Measurements from ENCODE around the gene ADGRG2. TPM values are rescaled to one million over a fixed set of nuclear protein-coding genes. Genes with fewer than 3 reads are reported as not detected.

Gene ADGRG2
- total RNA-seq, 1 experiment from 2014 or later = 8.2 TPM

GRCh38 chrX:18966624-18967023 lies 155.6 kb downstream of the ADGRG2 start (continued):
- TF ChIP-seq ARID4B (CRISPR knock-in tag; IDR thresholded peaks at IDR 0.05; ENCODE audit: borderline replicate concordance) = no peak

DNA sequence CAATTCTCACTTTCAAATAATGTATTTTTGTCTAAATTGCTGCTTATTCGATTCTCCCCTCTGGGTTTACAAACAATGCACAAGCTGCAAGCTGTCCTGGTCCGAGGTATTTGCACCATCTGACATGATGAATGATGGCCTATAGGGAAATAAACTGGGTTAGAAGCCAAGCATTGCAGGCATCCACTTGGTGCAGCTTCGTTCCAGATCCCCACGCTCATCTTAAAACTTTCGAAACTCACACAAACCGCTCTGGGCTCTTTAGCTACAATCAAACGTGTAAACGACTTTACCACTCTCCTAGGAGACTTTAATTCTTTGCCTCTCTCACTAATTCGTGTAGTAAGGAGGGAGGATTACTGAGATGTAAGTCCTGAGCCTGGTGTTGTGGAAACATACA lies 157.4 kb downstream of the ADGRG2 start:
- H3K9me3 Mint-ChIP-seq = no peaks in the 10 kb centered on the region
- peaks cover 17% of the 10 kb centered on the region for H3K4me1 Mint-ChIP-seq
- H3K4me3 Mint-ChIP-seq = no peak overlapping the region
- TF ChIP-seq, protein P1, sequence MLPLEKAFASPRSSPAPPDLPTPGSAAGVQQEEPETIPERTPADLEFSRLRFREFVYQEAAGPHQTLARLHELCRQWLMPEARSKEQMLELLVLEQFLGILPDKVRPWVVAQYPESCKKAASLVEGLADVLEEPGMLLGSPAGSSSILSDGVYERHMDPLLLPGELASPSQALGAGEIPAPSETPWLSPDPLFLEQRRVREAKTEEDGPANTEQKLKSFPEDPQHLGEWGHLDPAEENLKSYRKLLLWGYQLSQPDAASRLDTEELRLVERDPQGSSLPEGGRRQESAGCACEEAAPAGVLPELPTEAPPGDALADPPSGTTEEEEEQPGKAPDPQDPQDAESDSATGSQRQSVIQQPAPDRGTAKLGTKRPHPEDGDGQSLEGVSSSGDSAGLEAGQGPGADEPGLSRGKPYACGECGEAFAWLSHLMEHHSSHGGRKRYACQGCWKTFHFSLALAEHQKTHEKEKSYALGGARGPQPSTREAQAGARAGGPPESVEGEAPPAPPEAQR (CRISPR knock-in tag; IDR thresholded peaks at IDR 0.05) = no peak
- TF ChIP-seq RORB (CRISPR knock-in tag; IDR thresholded peaks at IDR 0.05) (no peak), CREM (CRISPR knock-in tag; IDR thresholded peaks at IDR 0.05) (no peak), GTF2I (CRISPR knock-in tag; conservative IDR thresholded peaks at IDR 0.05) (no peak), ZNF138 (CRISPR knock-in tag; conservative IDR thresholded peaks at IDR 0.05) (no peak), ARID4B (CRISPR knock-in tag; IDR thresholded peaks at IDR 0.05; ENCODE audit: borderline replicate concordance) (no peak)
- TF ChIP-seq, protein P2, sequence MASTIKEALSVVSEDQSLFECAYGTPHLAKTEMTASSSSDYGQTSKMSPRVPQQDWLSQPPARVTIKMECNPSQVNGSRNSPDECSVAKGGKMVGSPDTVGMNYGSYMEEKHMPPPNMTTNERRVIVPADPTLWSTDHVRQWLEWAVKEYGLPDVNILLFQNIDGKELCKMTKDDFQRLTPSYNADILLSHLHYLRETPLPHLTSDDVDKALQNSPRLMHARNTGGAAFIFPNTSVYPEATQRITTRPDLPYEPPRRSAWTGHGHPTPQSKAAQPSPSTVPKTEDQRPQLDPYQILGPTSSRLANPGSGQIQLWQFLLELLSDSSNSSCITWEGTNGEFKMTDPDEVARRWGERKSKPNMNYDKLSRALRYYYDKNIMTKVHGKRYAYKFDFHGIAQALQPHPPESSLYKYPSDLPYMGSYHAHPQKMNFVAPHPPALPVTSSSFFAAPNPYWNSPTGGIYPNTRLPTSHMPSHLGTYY (CRISPR knock-in tag; IDR thresholded peaks at IDR 0.05) = no peak
- ATAC-seq (no peak), DNase-seq (ENCODE audit: low spot score) (no peak)
- CTCF ChIA-PET = no interaction called here
- H3K27me3 Mint-ChIP-seq (ENCODE audit: low read depth) = no peaks in the 10 kb centered on the region
- POLR2A ChIA-PET = no interaction called here
- H3K36me3 Mint-ChIP-seq = no peaks in the 10 kb centered on the region
- H3K27ac Mint-ChIP-seq = no peak overlapping the region

DNA sequence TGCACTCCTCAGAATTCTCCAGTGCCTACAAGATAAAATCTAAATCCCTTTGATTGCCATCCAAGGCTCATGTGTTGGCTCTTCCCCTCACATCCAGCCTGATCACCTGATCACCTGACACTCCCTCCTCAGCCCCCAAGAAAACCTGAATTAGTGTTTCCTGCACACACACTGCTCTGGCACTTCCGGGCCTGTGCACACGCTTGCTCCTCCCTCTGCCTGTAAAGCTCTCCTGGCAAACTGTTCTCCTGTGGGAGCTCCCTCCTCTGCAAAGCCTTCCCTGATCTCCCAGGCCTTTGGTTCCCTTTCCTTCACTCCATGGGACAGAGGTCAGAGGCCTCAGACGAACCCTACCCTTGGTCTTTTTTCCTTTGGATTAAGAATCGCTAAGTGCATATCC lies 158.2 kb downstream of the ADGRG2 start:
- ChIA-PET POLR2A (no interaction called here), CTCF (no interaction called here)
- Mint-ChIP-seq H3K27me3 (ENCODE audit: low read depth) (no peaks in the 10 kb centered on the region), H3K36me3 (no peaks in the 10 kb centered on the region), H3K9me3 (no peaks in the 10 kb centered on the region), H3K4me3 (no peak overlapping the region), H3K4me1 (peaks cover 17% of the 10 kb centered on the region), H3K27ac (peak overlapping the region; percentile 53; the same call in 1 of the 2 replicates)
- TF ChIP-seq, protein P3, sequence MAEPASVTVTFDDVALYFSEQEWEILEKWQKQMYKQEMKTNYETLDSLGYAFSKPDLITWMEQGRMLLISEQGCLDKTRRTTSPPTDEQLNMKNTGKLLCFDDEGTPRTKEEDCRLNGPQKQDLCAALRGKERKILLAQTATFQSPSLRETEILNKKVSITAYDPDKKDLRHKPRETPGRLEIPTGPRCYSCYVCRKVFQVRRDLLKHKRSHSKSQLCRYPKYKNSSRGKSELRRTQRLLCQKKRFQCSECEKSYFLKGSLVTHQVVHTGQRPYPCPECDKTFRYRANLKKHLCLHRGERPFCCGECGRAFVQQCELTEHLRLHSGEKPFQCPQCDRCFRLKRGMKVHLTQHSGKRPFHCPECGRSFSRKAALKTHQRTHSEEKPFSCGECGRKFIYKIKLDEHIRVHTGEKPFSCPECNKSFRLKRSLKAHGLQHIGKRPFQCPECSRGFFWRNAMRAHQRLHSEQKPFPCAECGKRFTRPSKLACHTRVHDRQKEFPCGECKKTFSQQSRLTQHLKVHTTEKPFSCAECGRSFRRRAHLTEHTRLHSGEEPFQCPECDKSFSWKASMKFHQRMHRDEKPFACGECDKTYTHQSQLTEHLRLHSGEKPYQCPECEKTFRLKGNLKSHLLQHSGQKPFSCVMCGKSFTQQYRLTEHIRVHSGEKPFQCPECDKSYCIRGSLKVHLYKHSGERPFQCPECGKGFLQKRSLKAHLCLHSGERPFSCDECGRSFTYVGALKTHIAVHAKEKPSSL (CRISPR knock-in tag; conservative IDR thresholded peaks at IDR 0.05) = no peak
- no peak for TF ChIP-seq SP1 (CRISPR knock-in tag; conservative IDR thresholded peaks at IDR 0.05)
- no peak for ATAC-seq
- DNase-seq (ENCODE audit: low spot score) = no peak

All from WTC11 (cell line).